Glutamatergic neuron (in vitro differentiated cells): ENCODE data around the gene PSMD7. TPM values are rescaled to one million over a fixed set of nuclear protein-coding genes. Genes with fewer than 3 reads are reported as not detected.
"Not testable (repeated sequence)": the region's sequence is repeated elsewhere in the genome, so short reads cannot be mapped to it uniquely, and the experiment has no call there.

Experiments
- DNase-seq: peaks from one replicate; pipeline ENCODE4 v3.0.0; 2022
- H3K27ac Mint-ChIP-seq: one replicate; pipeline ENCODE4 v1.8.0; 2020; ENCODE audit warnings: mild to moderate bottlenecking, mixed read lengths, inconsistent platforms; ENCODE audit not compliant: unreplicated experiment
- H3K27me3 Mint-ChIP-seq: one replicate; pipeline ENCODE4 v1.8.0; 2020; ENCODE audit warnings: mild to moderate bottlenecking, moderate library complexity, mixed read lengths, inconsistent platforms; ENCODE audit not compliant: unreplicated experiment
- H3K36me3 Mint-ChIP-seq: one replicate; pipeline ENCODE4 v1.8.0; 2020; ENCODE audit warnings: mild to moderate bottlenecking, mixed read lengths, inconsistent platforms; ENCODE audit not compliant: unreplicated experiment
- H3K4me1 Mint-ChIP-seq: one replicate; pipeline ENCODE4 v1.8.0; 2020; ENCODE audit warnings: mild to moderate bottlenecking, low read depth, mixed read lengths, inconsistent platforms; ENCODE audit not compliant: unreplicated experiment
- H3K4me3 Mint-ChIP-seq: one replicate; pipeline ENCODE4 v1.8.0; 2020; ENCODE audit warnings: mild to moderate bottlenecking, mixed read lengths, inconsistent platforms; ENCODE audit not compliant: unreplicated experiment
- H3K9me3 Mint-ChIP-seq: one replicate; pipeline ENCODE4 v1.8.0; 2020; ENCODE audit warnings: mild to moderate bottlenecking, moderate library complexity, mixed read lengths, inconsistent platforms; ENCODE audit not compliant: unreplicated experiment
- CTCF ChIP-seq: fragments of 200-600 bp; sonication (generic); IDR thresholded peaks from one replicate; pipeline ENCODE4 v1.5.0; 2021; ENCODE audit not compliant: partially characterized antibody, unreplicated experiment
- total RNA-seq: library from RNA; stranded (reverse); fragmentation: NEBNext Ultra II Directional; extraction: Animal tissue kit (Norgen Biotek cat#: 25700); gene quantifications from one replicate; pipeline ENCODE4 v1.2.1, GENCODE V29; 2021; ENCODE audit not compliant: unreplicated experiment

Gene PSMD7
- total RNA-seq, 1 donor from 2014 or later, result 95.0 TPM

GRCh38 chr16:74320707-74321106 lies 24.1 kb downstream of the PSMD7 start:
- DNase-seq, result no peak
- H3K4me1 Mint-ChIP-seq, result no peaks in the 10 kb centered on the region
- H3K4me3 Mint-ChIP-seq, result no peak overlapping the region
- H3K27ac Mint-ChIP-seq, result no peak overlapping the region
- no peak for TF ChIP-seq CTCF
- H3K36me3 Mint-ChIP-seq, result peaks cover under 1% of the 10 kb centered on the region
- H3K9me3 Mint-ChIP-seq, result peaks cover 2% of the 10 kb centered on the region
- H3K27me3 Mint-ChIP-seq, result peaks cover 4% of the 10 kb centered on the region

- Mint-ChIP-seq H3K27ac (no peak overlapping the region), H3K36me3 (no peaks in the 10 kb centered on the region), H3K9me3 (peaks cover 2% of the 10 kb centered on the region), H3K4me3 (no peak overlapping the region), H3K4me1 (no peaks in the 10 kb centered on the region), H3K27me3 (peaks cover 4% of the 10 kb centered on the region)
- no peak for DNase-seq
- TF ChIP-seq CTCF, result no peak
Observed at GRCh38 chr16:74321356-74321755, 24.7 kb downstream of the PSMD7 start.

GRCh38 chr16:74322301-74322710 lies 25.7 kb downstream of the PSMD7 start:
- Mint-ChIP-seq H3K27ac (no peak overlapping the region), H3K4me3 (no peak overlapping the region), H3K9me3 (peaks cover 2% of the 10 kb centered on the region), H3K27me3 (peaks cover 4% of the 10 kb centered on the region), H3K36me3 (no peaks in the 10 kb centered on the region), H3K4me1 (no peaks in the 10 kb centered on the region)
- DNase-seq, result no peak
- TF ChIP-seq CTCF, result no peak

GRCh38 chr16:74324777-74325176 lies 28.2 kb downstream of the PSMD7 start:
- not testable (repeated sequence) for H3K36me3 Mint-ChIP-seq, H3K27me3 Mint-ChIP-seq, H3K27ac Mint-ChIP-seq, H3K4me3 Mint-ChIP-seq, H3K9me3 Mint-ChIP-seq, DNase-seq, H3K4me1 Mint-ChIP-seq

- Mint-ChIP-seq H3K4me3 (no peak overlapping the region), H3K4me1 (no peaks in the 10 kb centered on the region), H3K36me3 (no peaks in the 10 kb centered on the region), H3K27ac (peak overlapping the region; percentile 18), H3K27me3 (peaks cover 4% of the 10 kb centered on the region), H3K9me3 (no peaks in the 10 kb centered on the region)
- DNase-seq, result no peak
- no peak for TF ChIP-seq CTCF
Observed at GRCh38 chr16:74325641-74326040, 29.0 kb downstream of the PSMD7 start.

- H3K9me3 Mint-ChIP-seq, H3K4me1 Mint-ChIP-seq, H3K36me3 Mint-ChIP-seq, DNase-seq, H3K27me3 Mint-ChIP-seq, H3K27ac Mint-ChIP-seq, H3K4me3 Mint-ChIP-seq: not testable (repeated sequence)
Observed at GRCh38 chr16:74328346-74328745, 31.7 kb downstream of the PSMD7 start.

GRCh38 chr16:74332469-74332868 lies 35.9 kb downstream of the PSMD7 start:
- H3K27ac Mint-ChIP-seq, H3K36me3 Mint-ChIP-seq, H3K27me3 Mint-ChIP-seq, DNase-seq, H3K4me3 Mint-ChIP-seq, H3K4me1 Mint-ChIP-seq, H3K9me3 Mint-ChIP-seq: not testable (repeated sequence)

GRCh38 chr16:74337506-74337905 lies 40.9 kb downstream of the PSMD7 start:
- not testable (repeated sequence) for H3K27ac Mint-ChIP-seq, DNase-seq, H3K36me3 Mint-ChIP-seq, H3K27me3 Mint-ChIP-seq, H3K4me3 Mint-ChIP-seq, H3K9me3 Mint-ChIP-seq, H3K4me1 Mint-ChIP-seq

- not testable (repeated sequence) for H3K9me3 Mint-ChIP-seq, H3K4me3 Mint-ChIP-seq, H3K27ac Mint-ChIP-seq, H3K36me3 Mint-ChIP-seq, H3K4me1 Mint-ChIP-seq, DNase-seq, H3K27me3 Mint-ChIP-seq
Observed at GRCh38 chr16:74339226-74339625, 42.6 kb downstream of the PSMD7 start.
